HG03108 (cell line): ENCODE data around the gene FOXO6.

Experiments
- ATAC-seq: cut with Tn5 transposase; IDR thresholded peaks from one replicate; pipeline ENCODE4 v1.9.1; 2021; ENCODE audit warnings: moderate library complexity; ENCODE audit not compliant: unreplicated experiment

FOXO6 gene

GRCh38 chr1:41380979-41381691 lies 19.9 kb downstream of the FOXO6 start:
- ATAC-seq, result no peak

GRCh38 chr1:41381692-41382479 lies 20.7 kb downstream of the FOXO6 start:
- no peak for ATAC-seq

GRCh38 chr1:41382480-41383090 lies 21.4 kb downstream of the FOXO6 start:
- no peak for ATAC-seq

- ATAC-seq, result no peak
Observed at GRCh38 chr1:41383094-41383852, 22.0 kb downstream of the FOXO6 start.

GRCh38 chr1:41384579-41384978 lies 23.3 kb downstream of the FOXO6 start:
- no peak for ATAC-seq

GRCh38 chr1:41385398-41386195 lies 24.4 kb downstream of the FOXO6 start:
- no peak for ATAC-seq

- ATAC-seq, result no peak
Observed at GRCh38 chr1:41386196-41386663, 25.0 kb downstream of the FOXO6 start.

- no peak for ATAC-seq
Observed at GRCh38 chr1:41387667-41388091, 26.4 kb downstream of the FOXO6 start.

- no peak for ATAC-seq
Observed at GRCh38 chr1:41388510-41388909, 27.3 kb downstream of the FOXO6 start.

- ATAC-seq, result no peak
Observed at GRCh38 chr1:41389009-41389408, 27.8 kb downstream of the FOXO6 start.

GRCh38 chr1:41390166-41390565 lies 28.9 kb downstream of the FOXO6 start:
- ATAC-seq, result no peak

GRCh38 chr1:41390573-41390972 lies 29.3 kb downstream of the FOXO6 start:
- no peak for ATAC-seq

GRCh38 chr1:41391834-41392527 lies 30.7 kb downstream of the FOXO6 start:
- no peak for ATAC-seq

- no peak for ATAC-seq
Observed at GRCh38 chr1:41392528-41392924, 31.3 kb downstream of the FOXO6 start.

GRCh38 chr1:41393716-41394368 lies 32.6 kb downstream of the FOXO6 start:
- no peak for ATAC-seq

- no peak for ATAC-seq
Observed at GRCh38 chr1:41394369-41394744, 33.1 kb downstream of the FOXO6 start.

- ATAC-seq, result no peak
Observed at GRCh38 chr1:41394959-41395956, 34.0 kb downstream of the FOXO6 start.

GRCh38 chr1:41396084-41396483 lies 34.9 kb downstream of the FOXO6 start:
- no peak for ATAC-seq
